Stimulated activated CD4-positive, alpha-beta T cell treated with anti-CD3 and anti-CD28 coated beads, TNF-alpha, amount 100 ng/mL, for 4 hours (primary cell): ENCODE data around the gene PAK5.

ENCODE experiments used
- DNase-seq, 3 experiments: peaks; one replicate each; pipeline ENCODE4 v3.0.0-alpha.2; 2020; ENCODE audit warnings: low read depth in 3 of 3

The PAK5 gene

DNA sequence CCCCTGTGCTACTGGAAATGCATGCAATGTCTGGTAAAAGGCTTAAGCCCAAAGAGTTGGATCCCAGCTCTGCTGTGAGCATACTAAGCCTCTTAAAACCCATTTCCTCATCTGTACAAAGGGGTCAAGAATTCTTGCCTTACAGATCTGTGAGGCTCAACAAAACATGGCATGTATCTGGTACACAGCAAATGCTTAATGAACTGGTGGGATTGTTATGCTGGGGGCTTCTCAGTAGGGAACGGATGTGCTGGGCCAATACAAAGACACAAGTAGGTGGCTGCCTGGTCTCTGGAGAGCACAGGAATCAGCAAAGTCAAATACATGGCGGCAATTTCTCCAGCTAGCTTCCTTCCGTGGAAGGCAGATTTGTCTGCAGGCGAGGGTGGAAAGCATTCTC is 262.2 kb downstream of the PAK5 start:
- DNase-seq, result no peak

DNA sequence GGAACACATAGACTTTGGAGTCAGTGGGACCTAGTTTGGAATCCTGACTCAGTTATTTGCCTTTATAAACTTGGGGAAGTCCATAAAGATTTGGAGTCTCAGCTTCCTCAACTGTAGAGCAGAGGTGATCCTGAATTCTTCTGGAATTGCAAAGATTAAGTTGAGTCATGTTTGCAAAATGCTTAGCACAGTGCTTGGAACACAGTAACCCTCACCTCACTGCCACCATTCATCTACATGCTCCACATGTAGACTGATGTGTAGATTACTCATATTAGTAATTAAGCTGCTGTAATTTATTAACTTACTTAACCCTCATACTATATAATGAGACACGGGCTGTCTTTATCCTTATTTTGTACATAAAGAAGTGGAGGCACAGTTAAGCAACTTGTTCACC is 263.0 kb downstream of the PAK5 start:
- DNase-seq, result no peak

DNA sequence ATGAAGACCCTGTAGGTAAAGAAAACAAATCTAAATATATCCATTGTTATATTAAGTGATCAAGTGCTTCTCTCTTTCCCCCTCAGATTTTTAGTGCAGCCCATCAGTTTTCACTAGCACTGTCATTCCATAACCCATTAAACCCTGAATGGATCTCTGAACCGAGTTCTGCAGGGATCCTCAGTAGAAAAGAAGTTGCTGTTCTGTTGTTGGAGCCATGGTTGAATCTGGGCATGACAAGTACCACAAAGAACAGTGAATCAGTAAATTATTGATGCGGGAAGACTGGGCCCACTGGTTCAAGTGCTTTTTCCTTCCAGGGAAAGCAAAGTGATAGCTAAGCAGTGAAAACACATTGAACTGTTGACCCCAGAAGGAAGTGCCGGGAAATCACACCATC is 264.1 kb downstream of the PAK5 start:
- DNase-seq, result no peak

DNA sequence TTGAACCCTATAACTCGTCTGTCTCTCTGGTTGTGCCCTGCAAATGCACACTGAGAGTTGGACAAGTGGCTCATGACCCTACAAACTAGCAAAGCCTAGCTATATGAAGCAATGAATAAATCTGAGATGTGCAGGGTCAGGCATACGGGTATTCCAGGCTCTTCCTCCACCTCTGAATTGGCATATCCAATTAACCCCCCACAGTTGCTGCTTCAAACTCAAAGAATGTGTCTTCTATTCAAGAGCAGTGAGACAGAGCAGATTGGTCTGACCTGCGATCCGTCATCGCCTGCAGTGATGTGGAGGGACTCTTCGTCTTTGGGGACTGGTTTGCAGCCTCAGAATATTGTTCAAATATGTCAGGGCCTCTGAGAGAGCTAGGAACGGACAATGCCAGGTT is 264.7 kb downstream of the PAK5 start:
- DNase-seq, result no peak

DNA sequence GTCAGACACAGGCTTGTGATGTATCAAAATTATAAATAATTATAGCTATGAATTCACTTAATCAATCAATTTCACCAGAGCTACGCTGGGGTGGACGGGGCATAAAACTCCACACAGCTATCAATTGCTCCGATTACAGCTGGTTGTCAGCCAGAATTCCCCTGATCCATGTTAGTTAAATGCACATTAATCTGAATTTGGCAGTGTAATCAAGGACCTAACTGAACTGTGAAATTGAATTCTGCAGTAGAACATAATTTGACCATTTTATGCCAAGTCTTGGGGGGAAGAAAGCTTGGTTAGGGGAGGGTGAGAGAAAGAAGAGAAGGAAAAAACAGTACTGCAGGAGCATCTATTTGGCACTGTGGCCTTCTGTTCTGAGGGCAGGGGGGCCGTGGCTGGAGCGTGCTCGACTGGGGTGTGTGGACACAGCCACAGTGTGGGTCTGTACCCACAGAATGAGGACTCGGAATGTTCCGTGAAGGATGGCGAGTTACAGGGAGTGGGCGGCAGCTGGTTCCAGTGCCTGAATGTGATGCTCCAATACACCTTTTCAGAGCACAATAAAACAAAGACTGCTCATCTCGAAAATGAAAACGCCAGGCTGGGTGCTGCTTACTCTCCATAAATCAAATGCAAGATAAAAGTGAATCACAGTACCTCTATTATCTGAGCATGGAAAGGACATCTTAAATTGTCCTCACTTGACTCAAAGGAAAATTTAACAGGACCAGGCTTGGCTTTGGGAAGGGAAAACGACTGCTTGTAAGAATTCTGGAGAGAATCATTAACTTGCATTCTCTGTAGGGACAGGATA is 265.3 kb downstream of the PAK5 start:
- DNase-seq, result no peak

DNA sequence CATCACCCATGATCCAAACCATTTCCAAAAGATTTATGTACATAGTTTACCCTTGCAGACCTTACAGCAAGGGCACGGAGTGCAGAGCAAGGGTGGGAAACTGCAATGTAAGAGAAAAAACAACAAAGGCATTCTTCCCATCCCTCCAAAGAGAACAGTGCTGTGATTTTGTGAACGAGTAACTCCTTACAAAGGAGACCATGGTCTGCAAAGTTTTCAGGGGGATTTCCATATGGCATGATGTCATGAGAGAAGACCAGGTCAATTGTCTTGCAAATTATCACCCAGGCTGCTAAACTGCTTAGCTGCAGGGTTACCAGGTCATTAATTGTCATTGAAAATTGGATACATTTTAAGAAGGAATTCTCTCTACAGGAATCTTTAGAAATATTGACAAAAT is 266.2 kb downstream of the PAK5 start:
- no peak for DNase-seq

DNA sequence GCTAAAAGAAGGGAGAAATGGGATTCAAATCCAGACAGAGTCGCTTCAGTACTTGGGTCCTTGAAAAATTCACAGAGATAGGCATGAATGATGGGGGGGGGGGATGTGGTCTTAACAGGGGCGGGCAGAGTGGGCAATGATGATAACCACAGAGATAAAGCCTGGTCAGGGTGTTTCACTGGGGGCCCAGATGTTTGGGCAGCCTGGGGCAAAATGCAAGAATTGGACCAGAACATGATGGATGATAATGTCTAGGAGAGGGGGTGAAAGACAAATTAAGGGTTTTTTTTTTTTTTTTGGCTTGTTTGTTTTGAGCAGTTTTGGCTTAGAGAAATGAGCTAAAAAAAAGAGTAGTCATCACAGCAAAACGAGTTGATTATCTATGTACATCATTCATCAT is 267.1 kb downstream of the PAK5 start:
- no peak for DNase-seq

DNA sequence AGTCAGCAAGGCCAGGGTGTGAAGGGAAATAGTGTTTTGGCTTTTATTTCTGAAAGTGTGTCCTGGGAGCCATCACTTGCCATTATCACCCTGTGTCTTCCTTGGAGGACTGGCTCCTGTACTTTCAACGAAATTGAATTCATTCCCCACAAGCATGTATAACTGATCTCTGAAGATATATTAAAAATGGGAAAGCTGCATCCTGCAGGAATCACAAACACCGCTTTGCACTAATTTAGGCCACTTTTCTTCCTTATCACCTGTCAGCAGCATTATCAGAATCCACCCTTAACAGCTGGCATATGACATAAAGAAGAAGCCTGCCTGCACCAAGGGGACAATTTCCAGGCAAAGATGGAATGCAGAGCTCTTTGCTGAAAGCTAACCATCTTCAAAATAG is 268.3 kb downstream of the PAK5 start:
- DNase-seq, result no peak

DNA sequence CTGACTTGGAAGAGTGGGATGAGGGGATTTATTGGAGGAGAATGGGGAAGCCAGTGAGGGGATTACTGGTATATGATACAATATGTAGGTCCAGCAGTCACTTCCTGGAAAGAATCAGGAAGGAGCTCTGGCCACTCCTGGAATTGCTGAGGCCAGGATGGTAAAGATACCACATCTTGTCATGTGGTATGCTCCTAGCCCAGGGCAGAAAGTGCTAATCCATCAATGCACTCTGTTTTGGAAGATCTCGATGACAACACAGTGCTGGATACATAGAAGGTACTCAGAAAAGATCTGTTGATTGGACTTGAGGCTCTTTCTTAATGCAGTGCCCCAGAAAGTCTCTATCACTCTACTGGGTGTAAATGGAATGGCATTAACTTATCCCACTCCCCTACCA is 271.9 kb downstream of the PAK5 start:
- DNase-seq, result no peak

DNA sequence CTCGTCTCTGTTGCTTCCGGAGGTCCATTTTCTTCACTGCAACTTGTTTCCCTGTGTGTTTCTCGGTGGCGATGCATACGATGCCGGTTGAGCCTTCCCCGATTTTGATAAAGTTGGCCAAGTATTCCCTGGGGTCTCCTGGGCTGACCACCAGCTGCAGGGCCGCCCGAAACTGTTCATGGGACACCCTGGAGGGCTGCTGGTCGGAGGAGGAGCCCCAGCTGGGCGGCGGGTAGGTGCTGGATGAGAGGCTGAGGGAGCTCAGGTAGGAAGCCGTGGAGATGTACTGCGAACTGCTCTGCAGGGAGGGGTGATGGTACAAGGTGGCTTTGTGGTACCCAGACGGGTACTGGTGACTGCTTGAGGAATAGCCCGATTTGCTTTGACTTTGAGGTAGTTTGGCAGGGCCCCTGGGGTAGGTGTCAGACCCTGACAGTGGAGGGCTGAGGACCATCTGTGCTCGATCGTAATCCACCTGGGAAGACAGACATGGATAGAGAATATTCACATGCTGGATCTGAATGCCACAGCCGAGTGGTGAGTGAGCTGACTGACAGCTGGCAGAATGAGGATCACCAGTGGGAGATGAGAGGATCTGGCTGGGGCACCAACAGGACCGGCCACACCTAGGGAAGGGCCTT is 272.8 kb downstream of the PAK5 start:
- DNase-seq, result no peak

DNA sequence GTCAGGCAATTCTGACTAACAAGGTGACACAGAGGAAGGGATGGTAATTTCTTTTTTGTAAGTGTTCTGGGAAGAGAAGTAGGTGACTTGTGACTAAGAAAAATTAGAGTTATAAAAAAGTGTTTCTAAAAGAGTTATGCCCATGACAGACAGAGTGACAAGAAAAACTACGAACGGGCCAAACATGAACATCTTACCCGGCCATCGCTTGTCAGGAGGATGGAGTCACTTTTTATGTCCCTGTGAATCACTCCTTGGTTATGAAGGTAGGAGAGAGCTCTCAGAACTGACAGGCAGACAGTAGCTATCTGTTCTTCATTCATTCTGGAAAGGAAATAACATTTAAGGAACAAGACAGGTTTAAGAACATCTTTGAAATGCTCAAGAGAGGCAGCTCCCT is 281.5 kb downstream of the PAK5 start:
- DNase-seq, result no peak

DNA sequence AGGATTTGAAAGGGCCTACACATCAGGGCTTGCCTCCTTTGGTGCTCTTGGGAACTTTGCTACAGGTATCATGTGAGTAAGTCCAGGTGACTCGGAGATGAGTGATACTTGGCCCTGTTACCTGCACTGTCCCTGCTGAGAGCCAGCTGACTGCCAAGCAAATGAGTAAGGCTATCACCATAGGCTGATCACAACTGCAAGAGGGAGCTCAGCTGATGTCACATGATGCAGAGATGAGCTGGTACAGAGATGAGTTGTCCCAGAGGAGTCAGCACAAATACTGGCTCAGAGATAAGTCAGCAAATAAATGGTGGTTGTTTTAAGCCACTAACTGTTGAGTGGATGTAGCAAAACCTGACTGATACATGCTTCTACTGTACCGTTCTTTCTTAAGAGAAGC is 283.1 kb downstream of the PAK5 start:
- no peak for DNase-seq

DNA sequence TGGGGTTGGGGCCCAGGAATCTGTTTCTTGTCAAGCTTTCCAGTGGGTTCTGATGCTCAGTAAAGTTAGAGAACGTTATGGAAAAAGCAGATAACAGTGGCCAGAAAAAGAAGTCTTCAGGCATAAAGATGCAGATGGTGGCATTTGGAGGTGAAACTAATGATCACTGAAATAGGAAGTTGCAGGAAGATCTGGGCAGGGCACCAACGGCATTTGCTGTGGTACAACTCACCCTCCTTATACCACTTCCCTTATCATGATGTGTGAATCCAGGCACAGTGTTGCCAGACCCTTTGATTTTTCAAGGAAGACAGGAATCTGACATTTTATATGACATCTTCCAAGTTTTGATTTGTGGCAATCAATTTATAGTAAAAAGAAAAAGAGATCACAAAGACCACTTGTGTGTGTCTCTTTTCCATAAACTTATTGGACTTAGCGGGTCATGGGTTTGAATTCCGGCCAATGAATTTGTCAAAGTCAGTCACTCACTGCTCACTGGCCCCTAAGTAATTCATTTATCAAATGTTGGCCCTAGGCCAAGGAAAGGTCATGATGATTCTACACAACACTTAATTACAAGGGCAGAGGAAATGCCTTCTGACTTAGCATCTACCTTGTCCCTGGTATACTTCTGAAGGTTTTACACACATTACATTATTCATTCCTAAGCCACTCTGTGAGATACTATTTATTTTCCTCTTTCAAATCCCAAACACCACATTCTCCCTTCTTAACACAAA is 286.9 kb downstream of the PAK5 start:
- no peak for DNase-seq

DNA sequence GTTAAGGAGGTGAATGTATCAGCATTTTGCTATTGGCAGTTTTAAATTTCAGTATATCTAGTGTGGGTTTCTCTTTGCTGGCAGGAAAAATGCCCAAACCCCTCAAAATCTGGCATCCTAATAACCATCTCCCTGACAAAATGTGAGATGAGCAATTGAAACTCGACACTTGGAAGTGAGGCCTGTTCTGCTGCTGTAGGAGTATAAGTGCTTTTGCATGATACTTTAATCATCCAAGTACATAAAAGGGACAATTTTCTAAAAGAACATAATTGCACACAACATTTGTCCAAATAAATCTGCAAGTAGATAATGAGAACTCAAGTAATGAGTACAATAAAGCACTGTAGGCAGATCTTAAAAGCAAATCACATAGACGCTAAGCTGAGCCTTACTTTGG is 288.0 kb downstream of the PAK5 start:
- no peak for DNase-seq

DNA sequence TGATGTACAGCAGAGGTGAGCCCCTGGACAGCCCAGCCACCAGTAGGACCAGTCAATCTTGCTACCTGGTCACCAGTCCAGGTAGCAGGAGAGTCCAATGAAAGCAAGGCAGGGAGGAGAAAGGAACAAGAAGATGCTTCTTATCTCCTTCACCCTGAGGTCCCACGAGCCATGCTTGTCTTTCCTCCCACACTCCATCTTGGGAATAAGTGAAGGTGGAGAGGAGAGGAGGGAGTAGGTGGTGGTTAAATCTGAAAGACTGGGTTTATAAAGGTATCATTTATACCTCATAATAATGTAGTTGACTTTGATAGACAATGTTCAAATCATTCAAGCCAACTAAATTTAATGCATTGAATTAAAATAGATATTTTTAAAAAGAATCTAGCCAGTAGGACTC is 288.6 kb downstream of the PAK5 start:
- DNase-seq, result no peak

DNA sequence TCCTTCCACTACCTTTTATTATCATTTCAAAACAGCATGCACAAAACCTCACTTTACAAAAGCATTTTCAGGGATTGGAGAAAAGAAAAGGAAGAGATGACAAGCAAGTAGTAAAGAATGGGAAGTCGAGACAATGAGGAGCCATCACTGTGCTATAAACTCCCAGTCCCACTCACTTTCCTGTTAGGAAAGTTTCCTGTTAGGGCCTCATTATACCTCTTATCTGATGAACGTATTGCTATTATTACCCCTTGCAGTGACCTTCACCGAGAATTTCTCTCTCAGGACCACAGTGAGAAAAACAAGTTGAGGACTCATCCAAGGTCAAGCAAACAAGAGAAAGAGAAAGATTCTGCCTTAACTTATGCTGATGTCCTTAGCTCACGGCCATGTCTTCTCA is 295.7 kb downstream of the PAK5 start:
- DNase-seq, result no peak

DNA sequence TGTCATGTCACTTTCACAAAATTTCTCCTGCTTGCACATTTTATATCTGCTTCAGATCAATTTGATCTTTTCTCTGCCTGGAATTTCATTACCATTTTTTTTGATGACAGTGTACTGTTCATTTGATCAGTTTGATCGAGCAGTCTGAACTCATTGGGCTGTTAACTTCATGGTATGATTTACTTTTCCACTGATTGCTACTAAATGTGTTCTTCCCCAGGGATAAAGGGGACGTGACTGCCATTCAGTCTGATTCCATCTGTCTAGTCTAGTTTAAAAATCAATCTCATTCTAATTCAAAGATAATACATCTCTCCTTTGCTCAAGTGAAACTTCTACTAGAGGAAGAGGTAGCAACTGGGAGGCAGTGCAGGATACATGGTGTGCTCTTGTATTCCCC is 303.4 kb downstream of the PAK5 start:
- no peak for DNase-seq

DNA sequence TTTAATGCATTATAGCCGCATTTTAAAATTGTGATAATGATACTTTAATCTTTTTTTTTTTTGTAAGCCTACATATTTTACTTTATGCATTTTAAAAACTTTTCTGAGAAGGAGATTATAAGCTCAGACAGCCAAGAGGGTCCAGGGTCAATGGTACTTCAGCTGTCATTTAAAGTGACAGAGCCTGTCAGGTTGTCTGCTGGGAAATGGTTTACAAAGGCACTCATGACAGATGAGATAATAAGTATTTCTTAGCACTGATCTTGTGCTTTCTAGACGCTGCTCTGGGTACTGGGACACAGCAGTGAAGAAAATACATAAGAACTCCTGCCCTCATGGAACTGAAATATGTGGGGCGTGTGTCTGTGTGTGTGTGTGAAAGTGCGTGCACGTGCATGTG is 304.9 kb downstream of the PAK5 start:
- DNase-seq, result no peak

DNA sequence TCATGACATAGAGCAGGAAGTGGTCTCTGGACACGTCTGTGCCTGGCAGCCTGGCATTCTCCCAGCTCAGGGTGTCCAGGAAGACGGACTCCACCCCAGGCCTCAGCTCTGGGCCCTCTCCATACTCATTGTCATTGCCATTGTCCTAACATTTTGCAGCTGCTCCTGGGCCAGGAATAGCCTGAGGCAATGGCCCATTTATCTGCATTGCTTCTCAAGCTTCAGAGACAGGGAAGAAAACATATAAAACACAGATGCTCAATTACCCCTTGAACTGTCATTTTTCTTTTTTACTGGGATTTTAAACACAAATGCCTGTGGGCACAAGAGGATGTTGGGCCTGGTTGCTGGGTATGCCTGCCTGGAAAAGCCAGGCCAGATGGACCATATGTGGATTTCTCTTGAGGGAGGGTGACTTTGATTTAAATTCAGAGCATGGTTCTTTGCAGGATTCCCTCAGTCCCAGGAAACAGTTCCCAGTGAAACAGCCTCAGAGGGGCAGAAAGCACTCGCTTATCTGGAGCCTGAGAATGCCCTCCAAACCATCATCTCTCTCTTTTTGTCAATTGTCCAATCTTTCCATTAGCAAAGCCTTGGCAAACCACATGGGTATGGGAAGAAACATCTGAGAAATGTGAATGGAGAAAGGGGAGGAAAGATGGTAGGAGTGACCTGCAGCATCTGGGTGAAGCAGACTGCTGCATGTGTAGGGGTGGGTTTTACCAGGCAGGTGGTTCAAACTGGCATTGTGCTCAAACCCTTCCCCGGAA is 306.6 kb downstream of the PAK5 start:
- DNase-seq, result no peak

DNA sequence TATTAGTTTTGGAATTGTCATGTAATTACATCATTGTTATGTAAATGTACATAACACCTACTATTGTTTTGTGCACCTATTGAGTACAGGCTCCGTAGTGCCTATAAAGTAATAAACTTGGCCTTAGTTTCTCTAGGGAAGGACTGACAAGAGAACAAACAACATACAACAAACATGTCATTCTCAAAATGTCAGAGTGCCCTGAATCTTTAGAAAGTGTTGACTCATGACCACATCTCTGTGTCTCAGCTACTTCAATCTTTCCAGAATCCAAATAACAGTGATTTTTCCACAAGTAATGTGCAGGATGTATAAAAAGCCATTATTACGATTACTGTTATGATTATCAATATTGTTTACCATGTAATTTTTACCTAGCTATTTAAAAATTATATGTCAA is 307.3 kb downstream of the PAK5 start:
- DNase-seq, result no peak

DNA sequence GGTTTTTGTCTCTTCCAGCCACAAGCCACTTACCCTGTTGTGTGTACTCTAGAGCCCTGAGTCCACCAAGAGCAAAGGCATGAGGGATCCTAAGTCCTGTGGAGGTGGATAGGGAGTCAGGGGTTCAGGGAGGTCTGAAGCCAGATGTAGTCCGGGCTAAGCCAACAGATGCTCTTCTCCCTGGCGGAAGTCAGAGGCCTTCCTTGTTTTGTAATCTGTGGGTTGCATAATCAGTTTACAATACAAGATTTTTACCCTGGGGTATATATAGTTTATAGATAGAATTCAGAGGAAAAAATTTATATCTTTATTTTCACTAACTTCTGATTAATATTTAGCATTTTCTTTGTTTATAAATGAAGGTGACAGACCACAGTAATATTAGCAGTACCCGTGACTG is 315.2 kb downstream of the PAK5 start:
- no peak for DNase-seq

DNA sequence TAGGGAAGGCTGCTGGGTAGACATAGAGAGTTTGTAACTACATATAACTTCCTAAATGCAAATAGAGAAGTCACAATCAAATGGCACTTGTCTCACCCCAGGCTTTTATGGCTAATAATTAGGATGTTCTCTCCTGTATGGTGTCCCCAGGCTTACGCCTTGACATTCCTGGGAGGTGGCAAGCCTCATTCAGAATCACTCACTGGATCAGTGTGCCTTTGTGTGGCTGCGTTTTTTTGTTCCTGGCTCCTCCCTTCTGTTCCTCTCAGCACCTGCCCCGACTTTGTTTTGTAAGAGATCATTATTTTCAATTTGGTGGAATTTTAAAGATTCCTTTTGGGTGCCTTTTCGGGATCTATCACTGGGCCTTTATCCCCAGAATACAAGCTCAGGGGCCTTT is 318.8 kb downstream of the PAK5 start:
- DNase-seq, result no peak
